T-helper 2 cell (primary cell): Measurements from ENCODE around the gene GSTCD.
"Not testable (repeated sequence)": the region's sequence is repeated elsewhere in the genome, so short reads cannot be mapped to it uniquely, and the experiment has no call there.

Source experiments
- DNase-seq, 5 experiments: peaks; one replicate each; pipeline versions ENCODE4 v3.0.0 to v3.0.0-alpha.2; 2012 to 2022

GSTCD gene

DNA sequence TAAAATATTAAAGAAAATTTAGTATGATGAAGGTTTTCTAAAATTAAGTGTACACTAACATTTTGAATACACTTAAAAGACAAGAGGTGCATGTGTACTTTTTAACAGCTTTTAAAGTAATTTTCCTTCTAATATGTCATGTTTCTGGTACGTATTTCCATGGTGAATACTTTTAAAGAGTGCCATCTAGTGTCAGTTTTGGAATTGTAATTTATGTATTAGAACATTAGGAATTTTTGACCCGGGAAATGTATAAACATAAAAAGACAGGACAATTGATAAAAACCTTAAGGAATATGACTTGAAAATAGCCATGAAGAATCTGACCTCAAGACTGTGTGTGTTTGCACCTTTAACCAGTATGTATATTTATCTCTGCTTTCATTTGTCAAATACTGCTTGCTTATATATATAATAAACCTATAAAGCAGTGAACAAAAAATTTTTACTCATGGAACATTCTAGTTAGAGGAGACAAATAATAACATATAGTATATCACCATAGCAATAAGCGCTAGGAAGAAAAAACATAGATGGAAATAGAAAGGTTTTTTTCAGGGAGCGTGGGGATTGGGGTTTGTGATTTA, 7.2 kb downstream of the GSTCD start:
- DNase-seq: no peak

DNA sequence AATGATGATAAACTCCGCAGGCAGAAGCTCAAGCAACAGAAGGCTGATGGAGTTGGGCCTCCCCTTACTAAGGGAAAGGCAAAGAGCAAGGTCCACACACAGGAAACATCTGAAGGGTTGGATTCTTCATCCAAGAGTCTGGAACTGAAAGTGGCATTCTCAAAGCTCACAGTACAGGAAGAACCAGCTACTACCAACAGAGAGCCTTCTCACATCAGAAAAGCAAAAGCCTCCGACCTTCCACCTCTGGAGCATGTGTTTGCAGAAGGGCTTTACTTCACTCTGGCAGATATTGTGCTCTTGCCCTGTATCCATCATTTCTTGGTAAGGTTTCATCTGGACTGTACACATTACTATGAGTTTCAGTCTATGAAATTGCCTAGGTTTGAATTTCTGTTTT, 10.6 kb downstream of the GSTCD start:
- no peak for DNase-seq

GRCh38 chr4:105725623-105726022, 17.0 kb downstream of the GSTCD start:
- no peak for DNase-seq

DNA sequence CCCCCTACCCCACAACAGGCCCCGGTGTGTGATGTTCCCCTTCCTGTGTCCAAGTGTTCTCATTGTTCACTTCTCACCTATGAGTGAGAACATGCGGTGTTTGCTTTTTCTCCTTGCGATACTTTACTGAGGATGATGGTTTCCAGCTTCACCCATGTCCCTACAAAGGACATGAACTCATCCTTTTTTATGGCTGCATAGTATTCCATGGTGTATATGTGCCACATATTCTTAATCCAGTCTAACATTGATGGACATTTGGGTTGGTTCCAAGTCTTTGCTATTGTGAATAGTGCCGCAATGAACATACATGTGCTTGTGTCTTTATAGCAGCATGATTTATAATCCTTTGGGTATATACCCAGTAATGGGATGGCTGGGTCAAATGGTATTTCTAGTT, 21.3 kb downstream of the GSTCD start:
- not testable (repeated sequence) for DNase-seq

- DNase-seq: not testable (repeated sequence)
Measured at GRCh38 chr4:105735217-105735616, 26.6 kb downstream of the GSTCD start.

GRCh38 chr4:105741548-105741947, 33.0 kb downstream of the GSTCD start:
- DNase-seq: no peak

- no peak for DNase-seq
Measured at GRCh38 chr4:105748222-105748621, 39.6 kb downstream of the GSTCD start.

- DNase-seq: no peak
Measured at GRCh38 chr4:105751718-105752299, 43.2 kb downstream of the GSTCD start.

DNA sequence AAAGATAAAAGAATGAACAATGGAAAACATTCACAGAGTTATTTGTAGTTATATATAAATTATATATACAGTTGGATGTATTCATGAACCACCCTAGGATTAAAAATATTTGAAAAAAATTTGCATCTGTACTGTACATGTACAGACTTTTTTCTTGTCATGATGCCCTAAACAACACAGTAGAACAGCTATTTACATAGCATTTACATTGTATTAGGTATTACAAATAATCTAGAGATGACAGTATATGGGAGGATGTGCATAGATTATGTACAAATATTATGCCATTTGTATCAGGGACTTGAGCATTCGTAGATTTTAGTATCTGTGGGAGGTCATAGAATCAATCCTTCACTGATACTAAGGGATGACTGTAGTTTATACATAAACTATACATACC, 44.8 kb downstream of the GSTCD start:
- no peak for DNase-seq

- no peak for DNase-seq
Measured at GRCh38 chr4:105755375-105755774, 46.8 kb downstream of the GSTCD start.

GRCh38 chr4:105758958-105759357, 50.4 kb downstream of the GSTCD start:
- no peak for DNase-seq

- no peak for DNase-seq
Measured at GRCh38 chr4:105765690-105766407, 57.3 kb downstream of the GSTCD start.

DNA sequence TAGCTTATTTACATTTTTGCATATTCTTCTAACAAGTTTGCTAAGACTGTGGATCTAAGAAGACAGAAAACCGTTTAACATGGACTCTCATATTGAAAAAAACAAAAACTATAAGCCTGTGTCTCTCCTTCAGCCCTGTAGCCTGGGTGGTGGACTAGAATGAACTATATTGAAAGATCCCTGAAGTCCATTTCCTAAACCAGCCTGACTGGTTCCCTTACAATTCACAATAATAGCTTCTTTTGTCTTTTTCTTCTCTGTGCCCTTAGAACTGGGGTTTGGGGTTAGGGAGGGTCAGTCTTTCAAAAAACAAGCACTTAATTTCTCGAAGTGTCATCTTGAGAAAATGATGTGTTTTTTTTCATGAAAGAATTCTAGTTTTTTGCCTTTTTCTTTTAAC, 59.0 kb downstream of the GSTCD start:
- no peak for DNase-seq

GRCh38 chr4:105770524-105770923, 61.9 kb downstream of the GSTCD start:
- not testable (repeated sequence) for DNase-seq

DNA sequence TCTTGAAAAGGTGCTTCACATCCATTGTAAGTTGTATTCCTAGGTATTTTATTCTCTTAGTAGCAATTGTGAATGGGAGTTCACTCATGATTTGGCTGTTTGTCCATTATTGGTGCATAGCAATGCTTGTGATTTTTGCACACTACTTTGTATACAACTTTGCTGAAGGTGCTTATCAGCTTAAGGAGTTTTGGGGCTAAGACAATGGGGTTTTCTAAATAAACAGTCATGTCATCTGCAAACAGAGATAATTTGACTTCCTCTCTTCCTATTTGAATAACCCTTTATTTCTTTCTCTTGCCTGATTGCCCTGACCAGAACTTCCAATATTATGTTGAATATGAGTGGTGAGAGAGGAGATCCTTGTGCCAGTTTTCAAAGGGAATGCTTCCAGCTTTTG, 63.5 kb downstream of the GSTCD start:
- not testable (repeated sequence) for DNase-seq

- DNase-seq: not testable (repeated sequence)
Measured at GRCh38 chr4:105775760-105776415, 67.3 kb downstream of the GSTCD start.

DNA sequence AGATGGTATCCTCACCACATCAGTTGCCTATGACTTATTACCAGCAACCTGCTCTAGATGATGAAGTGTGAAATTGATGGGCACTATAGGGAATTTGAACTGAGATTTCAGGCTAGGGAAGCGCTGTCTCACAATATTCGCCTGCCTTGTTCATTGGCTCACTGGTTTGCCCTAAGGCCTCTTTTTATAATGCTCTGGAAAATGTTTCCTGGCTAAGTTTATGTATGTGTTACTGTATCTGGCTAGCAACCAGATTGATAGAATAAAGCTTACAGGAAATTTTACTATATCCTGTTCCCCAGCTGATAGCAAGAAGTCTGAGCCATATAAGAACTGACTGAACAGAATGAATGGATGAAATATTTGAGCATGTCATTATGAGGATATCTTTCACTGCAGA, 71.6 kb downstream of the GSTCD start:
- no peak for DNase-seq

DNA sequence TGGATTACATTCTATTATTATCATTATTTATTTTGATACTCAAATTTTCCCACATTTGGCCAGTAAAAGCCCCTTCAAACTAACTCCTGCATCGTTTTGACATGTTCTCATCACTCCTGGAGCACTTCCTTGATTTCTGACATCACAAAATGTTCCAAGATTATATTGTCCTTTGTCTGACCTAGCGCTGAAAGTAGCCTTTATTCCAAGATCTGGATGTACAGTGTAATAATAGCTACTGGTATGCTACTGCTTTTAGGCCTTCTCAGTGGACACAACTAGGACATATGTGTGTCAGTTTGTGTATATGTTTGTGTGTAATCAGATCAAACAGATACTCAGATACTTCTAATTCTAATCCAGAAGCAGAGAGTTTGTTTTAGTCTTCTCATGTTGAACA, 76.2 kb downstream of the GSTCD start:
- DNase-seq: no peak

GRCh38 chr4:105785792-105786191, 77.2 kb downstream of the GSTCD start:
- no peak for DNase-seq

- no peak for DNase-seq
Measured at GRCh38 chr4:105786748-105787147, 78.2 kb downstream of the GSTCD start.

DNA sequence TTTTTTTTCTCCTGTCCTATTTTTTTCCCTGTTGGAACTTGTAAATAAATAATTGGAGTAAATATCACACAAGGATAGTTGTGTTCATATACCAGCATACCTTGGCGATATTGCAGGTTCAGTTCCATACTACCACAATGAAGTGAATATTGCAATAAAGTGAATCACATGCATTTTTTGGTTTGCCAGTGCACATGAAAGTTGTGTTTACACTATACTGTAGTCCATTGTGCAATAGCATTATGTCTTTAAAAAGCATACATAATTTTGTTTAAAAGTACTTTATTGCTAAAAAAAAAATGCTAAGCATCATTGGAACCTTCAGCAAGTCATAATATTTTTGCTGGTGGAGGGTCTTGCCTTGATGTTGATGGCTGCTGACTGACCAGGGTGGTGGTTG, 88.6 kb downstream of the GSTCD start:
- no peak for DNase-seq

GRCh38 chr4:105805501-105806120, 97.0 kb downstream of the GSTCD start:
- DNase-seq: no peak

DNA sequence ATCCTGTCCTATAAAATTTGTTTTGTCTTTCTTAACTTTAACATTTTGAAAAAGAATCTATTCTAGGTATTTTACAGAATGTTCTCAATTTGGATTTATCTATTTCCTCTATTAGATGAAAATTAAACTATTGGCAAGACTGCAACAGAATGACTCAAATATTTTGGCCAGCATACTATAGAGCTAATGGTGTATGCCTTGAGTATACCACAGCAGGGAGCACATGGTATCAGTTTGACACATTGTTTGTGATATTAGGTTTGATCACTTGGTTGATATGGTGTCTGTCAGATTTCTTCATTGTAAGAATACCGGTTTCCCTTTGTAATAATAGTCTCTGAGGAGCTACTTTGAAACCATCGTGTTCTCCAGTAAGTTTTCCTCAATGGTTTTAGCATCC, 98.9 kb downstream of the GSTCD start:
- DNase-seq: peak in 1 of 5 experiments; percentile 80
